Adrenal gland (tissue), 5 donors: ENCODE measurements around the gene EEF1G.

Experiments used
- POLR2A ChIP-seq, 2 donors: fragments of 450-650 bp; IDR thresholded peaks; one replicate each; pipeline ENCODE4 v1.6.1; 2017; ENCODE audit warnings: antibody characterized with exemption in 2 of 2, mild to moderate bottlenecking in 2 of 2, moderate library complexity in 1 of 2
- TF ChIP-seq, protein P1 (sequence below), 6 experiments: fragments of 450-650 bp in 4 of 6; fragments of 200-600 bp in 2 of 6; sonication (generic) in 1 of 6; IDR thresholded peaks; 1 replicate in 5 of 6; 2 replicates in 1 of 6; pipeline versions ENCODE4 v1.5.1 to v1.8.0; 2016 to 2021; ENCODE audit warnings: antibody characterized with exemption in 6 of 6, mild to moderate bottlenecking in 2 of 6, moderate library complexity in 1 of 6
- donor health status: DM: no; HTN: no; CAD: no.

DNA sequence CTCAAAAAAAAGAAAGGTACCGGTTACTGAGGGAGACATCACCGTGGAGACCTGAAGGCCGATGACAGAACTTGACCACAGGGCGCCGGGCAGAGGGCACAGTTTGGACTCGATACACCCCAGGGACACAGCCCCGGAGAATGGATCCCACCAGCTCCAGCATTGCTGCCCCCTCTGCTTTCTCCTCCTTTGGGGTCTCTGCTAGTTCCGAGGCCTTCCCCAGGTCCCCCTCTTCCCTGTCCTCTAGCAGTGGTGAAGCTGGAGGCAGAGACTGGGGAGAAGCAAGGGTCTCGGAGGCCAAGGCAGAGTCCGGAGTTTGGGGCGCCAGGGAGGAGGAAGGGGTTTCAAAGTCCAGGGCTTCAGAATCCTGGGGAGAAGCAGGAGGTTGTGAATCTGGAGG is 4.8 kb upstream of the EEF1G start:
- TF ChIP-seq, protein P1, sequence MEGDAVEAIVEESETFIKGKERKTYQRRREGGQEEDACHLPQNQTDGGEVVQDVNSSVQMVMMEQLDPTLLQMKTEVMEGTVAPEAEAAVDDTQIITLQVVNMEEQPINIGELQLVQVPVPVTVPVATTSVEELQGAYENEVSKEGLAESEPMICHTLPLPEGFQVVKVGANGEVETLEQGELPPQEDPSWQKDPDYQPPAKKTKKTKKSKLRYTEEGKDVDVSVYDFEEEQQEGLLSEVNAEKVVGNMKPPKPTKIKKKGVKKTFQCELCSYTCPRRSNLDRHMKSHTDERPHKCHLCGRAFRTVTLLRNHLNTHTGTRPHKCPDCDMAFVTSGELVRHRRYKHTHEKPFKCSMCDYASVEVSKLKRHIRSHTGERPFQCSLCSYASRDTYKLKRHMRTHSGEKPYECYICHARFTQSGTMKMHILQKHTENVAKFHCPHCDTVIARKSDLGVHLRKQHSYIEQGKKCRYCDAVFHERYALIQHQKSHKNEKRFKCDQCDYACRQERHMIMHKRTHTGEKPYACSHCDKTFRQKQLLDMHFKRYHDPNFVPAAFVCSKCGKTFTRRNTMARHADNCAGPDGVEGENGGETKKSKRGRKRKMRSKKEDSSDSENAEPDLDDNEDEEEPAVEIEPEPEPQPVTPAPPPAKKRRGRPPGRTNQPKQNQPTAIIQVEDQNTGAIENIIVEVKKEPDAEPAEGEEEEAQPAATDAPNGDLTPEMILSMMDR (IDR thresholded peaks at IDR 0.05) = no peak
- no peak for TF ChIP-seq POLR2A (IDR thresholded peaks at IDR 0.05)
